Right lobe of liver (tissue), 6 donors: ENCODE measurements around the gene ISLR2. TPM values are rescaled to one million over a fixed set of nuclear protein-coding genes. Genes with fewer than 3 reads are reported as not detected.

ENCODE experiments used
- ATAC-seq, 4 donors: fragments of 200-7000 bp; cut with Tn5 transposase; one replicate each; pipeline ENCODE4 v1.9.1; 2020; ENCODE audit warnings: mild to moderate bottlenecking in 4 of 4, moderate library complexity in 4 of 4
- DNase-seq, 3 donors: peaks; one replicate each; pipeline ENCODE4 v3.0.0-alpha.2; 2020
- H3K27ac ChIP-seq, 3 donors: fragments of 200-600 bp; one replicate each; pipeline ENCODE4 v1.8.0; 2022
- H3K27me3 ChIP-seq, 2 donors: fragments of 200-600 bp; one replicate each; pipeline ENCODE4 v1.8.0; 2022
- H3K36me3 ChIP-seq, 4 donors: fragments of 200-600 bp; sonication (generic) in 1 of 4; one replicate each; pipeline versions ENCODE4 v1.5.1 to v1.8.0; 2017 to 2022; ENCODE audit warnings: control low read depth in 1 of 4
- H3K4me1 ChIP-seq, 4 donors: fragments of 200-600 bp; sonication (generic) in 1 of 4; one replicate each; pipeline versions ENCODE4 v1.5.1 to v1.8.0; 2017 to 2022; ENCODE audit warnings: control low read depth in 1 of 4
- H3K4me3 ChIP-seq, 3 donors: fragments of 200-600 bp; one replicate each; pipeline ENCODE4 v1.8.0; 2022
- H3K9me3 ChIP-seq, 4 donors: fragments of 200-600 bp; sonication (generic) in 1 of 4; one replicate each; pipeline versions ENCODE4 v1.5.1 to v1.8.0; 2017 to 2022; ENCODE audit warnings: control low read depth in 1 of 4
- POLR2A ChIP-seq: fragments of 450-650 bp; IDR thresholded peaks from one replicate; pipeline ENCODE4 v1.6.1; 2017; ENCODE audit warnings: antibody characterized with exemption, mild to moderate bottlenecking
- WGBS: methylation state at CpG from one replicate; pipeline ENCODE4 v1.1.6; 2018; ENCODE audit warnings: low coverage, low lambda C conversion rate; ENCODE audit not compliant: insufficient coverage; ENCODE audit errors: missing lambda C conversion rate; 5-methylcytosine and 5-hydroxymethylcytosine counted together
- intact Hi-C, 2 donors: fragments of 100-400 bp; cut with DNase I; formaldehyde crosslinking; loops; one replicate each; pipeline versions ENCODE4 v1.11.2 to v1.14.1; 2022
- small RNA-seq, 2 experiments: library from RNA; depleted of rRNA; stranded (forward); fragments of <200 nt; gene quantifications; one replicate each; pipeline ENCODE3, GENCODE V24; 2016
- total RNA-seq, 6 experiments: library from RNA; depleted of rRNA in 2 of 6; stranded (reverse); fragments of >200 nt in 2 of 6; fragmentation: NEBNext Ultra II Directional in 3 of 6; extraction: Animal tissue kit (Norgen Biotek cat#: 25700) in 3 of 6; gene quantifications; one replicate each; pipeline versions ENCODE4 v1.1.0 to v1.2.4, GENCODE V29; 2016 to 2023
- TF ChIP-seq, protein P1 (sequence below), 4 donors: fragments of 200-600 bp in 3 of 4; fragments of 450-650 bp in 1 of 4; IDR thresholded peaks; one replicate each; pipeline versions ENCODE4 v1.5.1 to v1.8.0; 2016 to 2022; ENCODE audit warnings: antibody characterized with exemption in 4 of 4, mild to moderate bottlenecking in 2 of 4
- donor health status: DM: no; HTN: yes; CAD: no.
- donor health status: DM: no; HTN: no; CAD: no.
- donor health status: DM: no; HTN: no; CAD: no.
- donor health status: DM: no; HTN: yes; CAD: no.
- donor health status: DM: no; HTN: yes; CAD: no.

ISLR2 gene
- total RNA-seq, 6 experiments from 2014 or later: 0.04 TPM; not detected in 5

GRCh38 chr15:74185710-74186348 lies 55.4 kb downstream of the ISLR2 start:
- no peaks in the 10 kb centered on the region for H3K4me1 ChIP-seq
- H3K27ac ChIP-seq: no peak overlapping the region
- H3K9me3 ChIP-seq: no peaks in the 10 kb centered on the region
- no peak for ATAC-seq
- no peak overlapping the region for H3K4me3 ChIP-seq
- H3K36me3 ChIP-seq: no peaks in the 10 kb centered on the region
- no peak for DNase-seq
- 0% methylated on average over 2 of the region's 8 CpGs for WGBS
- intact Hi-C loops: no loop called here
- H3K27me3 ChIP-seq: no peaks in the 10 kb centered on the region
- TF ChIP-seq POLR2A: no peak
- TF ChIP-seq, protein P1, sequence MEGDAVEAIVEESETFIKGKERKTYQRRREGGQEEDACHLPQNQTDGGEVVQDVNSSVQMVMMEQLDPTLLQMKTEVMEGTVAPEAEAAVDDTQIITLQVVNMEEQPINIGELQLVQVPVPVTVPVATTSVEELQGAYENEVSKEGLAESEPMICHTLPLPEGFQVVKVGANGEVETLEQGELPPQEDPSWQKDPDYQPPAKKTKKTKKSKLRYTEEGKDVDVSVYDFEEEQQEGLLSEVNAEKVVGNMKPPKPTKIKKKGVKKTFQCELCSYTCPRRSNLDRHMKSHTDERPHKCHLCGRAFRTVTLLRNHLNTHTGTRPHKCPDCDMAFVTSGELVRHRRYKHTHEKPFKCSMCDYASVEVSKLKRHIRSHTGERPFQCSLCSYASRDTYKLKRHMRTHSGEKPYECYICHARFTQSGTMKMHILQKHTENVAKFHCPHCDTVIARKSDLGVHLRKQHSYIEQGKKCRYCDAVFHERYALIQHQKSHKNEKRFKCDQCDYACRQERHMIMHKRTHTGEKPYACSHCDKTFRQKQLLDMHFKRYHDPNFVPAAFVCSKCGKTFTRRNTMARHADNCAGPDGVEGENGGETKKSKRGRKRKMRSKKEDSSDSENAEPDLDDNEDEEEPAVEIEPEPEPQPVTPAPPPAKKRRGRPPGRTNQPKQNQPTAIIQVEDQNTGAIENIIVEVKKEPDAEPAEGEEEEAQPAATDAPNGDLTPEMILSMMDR (IDR thresholded peaks at IDR 0.05): no peak

Small RNA genes lying within 50 kb of the gene (small RNA-seq; reads per million reads assigned to genes)
- gene RF00017: 0 reads per million in 2 experiments

Other genes with a start within 250 kb of the ISLR2 start
- gene LOXL1, start 204.1 kb upstream of the ISLR2 start, total RNA-seq: 1 to 10 TPM in 3 of 6 experiments, under 1 TPM in 3; 0.29 to 2.3 (median 0.83) TPM
- gene STOML1, start 138.3 kb upstream of the ISLR2 start, total RNA-seq: 10 to 100 TPM in 1 of 6 experiments, 1 to 10 TPM in 5; 7.2 to 12.7 (median 8.3) TPM
- gene PML, start 135.9 kb upstream of the ISLR2 start, total RNA-seq: 10 to 100 TPM; 10.8 to 36.1 (median 16.7) TPM
- 1 to 10 TPM in 2 of 6 experiments, under 1 TPM in 4; 0.35 to 1.6 (median 0.72) TPM for gene GOLGA6A, start 48.0 kb upstream of the ISLR2 start, total RNA-seq
- gene ISLR, start 43.1 kb downstream of the ISLR2 start, total RNA-seq: 1 to 10 TPM; 1.5 to 9.9 (median 2.6) TPM
- gene STRA6, start 72.2 kb downstream of the ISLR2 start, total RNA-seq: under 1 TPM in 1 of 6 experiments, not detected in 5; 0.12 TPM
- not detected for gene CCDC33, start 105.7 kb downstream of the ISLR2 start, total RNA-seq
- gene CYP11A1, start 237.1 kb downstream of the ISLR2 start, total RNA-seq: 1 to 10 TPM; 2.5 to 6.4 (median 2.8) TPM